Endothelial cell of umbilical vein (primary cell): Measurements from ENCODE around the gene PTGDR. TPM values are rescaled to one million over a fixed set of nuclear protein-coding genes. Genes with fewer than 3 reads are reported as not detected.

Source experiments
- BruUV-seq: library from RNA; stranded (reverse); fragments of 400-500 nt; replicated peaks from 2 replicates; lab custom pipeline; 2021; lab: Mats Ljungman, UMichigan
- CTCF ChIA-PET: fragments of 300-600, 350-600 bp; sonication (Branson Sonifier 250); formaldehyde crosslinking; loops from one replicate; lab custom pipeline; 2021; ENCODE audit warnings: antibody characterized with exemption, inconsistent platforms; lab: Charles Lee
- POLR2A ChIA-PET: fragments of 300-600, 350-600 bp; sonication (Branson Sonifier 250); formaldehyde crosslinking; loops from one replicate; lab custom pipeline; 2021; ENCODE audit warnings: antibody characterized with exemption, inconsistent platforms; lab: Charles Lee
- DNase-seq: peaks from one replicate; pipeline ENCODE4 v3.0.0-alpha.2; 2011; ENCODE audit warnings: low read depth, low spot score
- FAIRE-seq: peaks from 2 replicates; lab custom pipeline; 2011; peaks lifted over from hg19 to GRCh38; lab: Jason Lieb, UNC
- H2AFZ ChIP-seq: 2 replicates; pipeline ENCODE4 v1.6.0; 2012; ENCODE audit warnings: low read depth, low read length, control low read depth, inconsistent platforms
- H3K27ac ChIP-seq: 2 replicates; pipeline ENCODE4 v1.5.1; 2011; ENCODE audit warnings: low read depth, mild to moderate bottlenecking, control low read depth, low read length, moderate library complexity; ENCODE audit not compliant: insufficient read depth
- H3K27me3 ChIP-seq, 2 experiments: 2 replicates each; pipeline versions ENCODE4 v1.6.0 to v1.6.1; 2011; ENCODE audit warnings: low read length in 2 of 2, mixed read lengths in 1 of 2; ENCODE audit not compliant: control insufficient read depth in 2 of 2, insufficient read depth in 2 of 2
- H3K36me3 ChIP-seq, 2 experiments: 2 replicates in 1 of 2; 3 replicates in 1 of 2; pipeline ENCODE4 v1.5.1; 2011; ENCODE audit warnings: low read length in 2 of 2, mild to moderate bottlenecking in 1 of 2, moderate library complexity in 1 of 2; ENCODE audit not compliant: control insufficient read depth in 2 of 2, insufficient read depth in 2 of 2; ENCODE audit errors: extremely low read depth in 1 of 2
- H3K4me1 ChIP-seq: 3 replicates; pipeline ENCODE4 v1.5.1; 2011; ENCODE audit warnings: mild to moderate bottlenecking, low read length; ENCODE audit not compliant: control insufficient read depth, insufficient read depth; ENCODE audit errors: extremely low read depth
- H3K4me2 ChIP-seq: 2 replicates; pipeline ENCODE4 v1.6.1; 2011; ENCODE audit warnings: low read length, control low read depth, mixed read lengths; ENCODE audit not compliant: insufficient read depth
- H3K4me3 ChIP-seq, 3 experiments: fragments of 200-600 bp in 1 of 3; sonication (generic), shearing (Covaris generic) in 1 of 3; replicated peaks in 1 of 3; 2 replicates each; pipeline ENCODE4 v1.5.1; 2011 to 2016; ENCODE audit warnings: control low read depth in 3 of 3, low read length in 3 of 3, mild to moderate bottlenecking in 2 of 3, inconsistent platforms in 1 of 3, low read depth in 1 of 3, moderate library complexity in 1 of 3; ENCODE audit not compliant: insufficient read depth in 1 of 3
- H3K79me2 ChIP-seq: 2 replicates; pipeline ENCODE4 v1.6.0; 2012; ENCODE audit warnings: low read length, inconsistent platforms; ENCODE audit not compliant: control insufficient read depth, insufficient read depth
- H3K9ac ChIP-seq: replicated peaks from 2 replicates; pipeline ENCODE3; 2011; ENCODE audit warnings: low read length, control low read depth; ENCODE audit not compliant: insufficient read depth; ENCODE audit errors: extremely low read depth
- H3K9me1 ChIP-seq: replicated peaks from 3 replicates; pipeline ENCODE4 v1.6.0; 2011; ENCODE audit warnings: mild to moderate bottlenecking, low read length; ENCODE audit not compliant: control insufficient read depth, insufficient read depth; ENCODE audit errors: extremely low read depth
- H3K9me3 ChIP-seq: replicated peaks from 2 replicates; pipeline ENCODE4 v1.5.1; 2012; ENCODE audit warnings: low read length, inconsistent platforms; ENCODE audit not compliant: control insufficient read depth, insufficient read depth
- H4K20me1 ChIP-seq: replicated peaks from 2 replicates; pipeline ENCODE3; 2011; ENCODE audit warnings: mild to moderate bottlenecking, low read length; ENCODE audit not compliant: control insufficient read depth, insufficient read depth; ENCODE audit errors: extremely low read depth
- CTCF ChIP-seq, 2 donors: IDR thresholded peaks; 1 replicate in 1 of 2; 2 replicates in 1 of 2; pipeline ENCODE4 v1.5.1; 2011; ENCODE audit warnings: low read length in 2 of 2, mild to moderate bottlenecking in 2 of 2, moderate library complexity in 2 of 2, control low read depth in 1 of 2, inconsistent platforms in 1 of 2, low read depth in 1 of 2; ENCODE audit not compliant: insufficient read depth in 1 of 2; ENCODE audit errors: extremely low read depth in 1 of 2
- EZH2 ChIP-seq: IDR thresholded peaks from 2 replicates; pipeline ENCODE4 v1.6.1; 2012; ENCODE audit warnings: borderline replicate concordance, low read depth, mild to moderate bottlenecking, moderate library complexity, low read length, inconsistent platforms; ENCODE audit not compliant: severe bottlenecking
- FOS ChIP-seq: IDR thresholded peaks from 2 replicates; pipeline ENCODE4 v1.6.1; 2011; ENCODE audit warnings: mild to moderate bottlenecking, low read length, moderate library complexity, borderline replicate concordance; ENCODE audit not compliant: insufficient read depth
- GATA2 ChIP-seq: IDR thresholded peaks from 2 replicates; pipeline ENCODE4 v1.7.0; 2011; ENCODE audit warnings: low read depth, mild to moderate bottlenecking, moderate library complexity, mixed read lengths, low read length; ENCODE audit not compliant: insufficient read length, insufficient read depth
- JUN ChIP-seq: IDR thresholded peaks from 2 replicates; pipeline ENCODE4 v1.6.1; 2011; ENCODE audit warnings: borderline replicate concordance, low read depth; ENCODE audit not compliant: insufficient read length, insufficient read depth
- MAX ChIP-seq: IDR thresholded peaks from 2 replicates; pipeline ENCODE4 v1.6.1; 2011; ENCODE audit not compliant: insufficient read depth, insufficient read length
- MYC ChIP-seq: IDR thresholded peaks from one replicate; pipeline ENCODE4 v1.6.1; 2011; ENCODE audit warnings: mild to moderate bottlenecking, low read depth, low read length
- POLR2A ChIP-seq: IDR thresholded peaks from 2 replicates; pipeline ENCODE4 v1.6.1; 2012; ENCODE audit warnings: low read depth, mild to moderate bottlenecking, control low read depth, low read length
- POLR2AphosphoS5 ChIP-seq: IDR thresholded peaks from 2 replicates; pipeline ENCODE4 v1.6.1; 2012; ENCODE audit warnings: low read depth, mild to moderate bottlenecking, control low read depth, low read length, moderate library complexity; ENCODE audit not compliant: insufficient read depth
- dilution Hi-C: fragments of 300-500 bp; cut with MboI; formaldehyde crosslinking; loops from one replicate; pipeline ENCODE4 v1.15.0; 2019; ENCODE audit warnings: low sequenced_read_pairs; ENCODE audit not compliant: extremely low pct_ligation_motif_present
- intact Hi-C: fragments of 100-400 bp; cut with micrococcal nuclease; formaldehyde crosslinking; loops from one replicate; pipeline ENCODE4 v1.10.0; 2022
- polyA plus RNA-seq, 4 experiments: library from polyadenylated mRNA; depleted of rRNA in 3 of 4; stranded (reverse) in 3 of 4; unstranded in 1 of 4; fragments of >200 nt; gene quantifications; 2 replicates each; pipeline versions ENCODE4 v1.2.1 to v1.2.3, GENCODE V29; 2011 to 2012; ENCODE audit warnings: missing spikeins in 1 of 4
- total RNA-seq: library from RNA; stranded (reverse); gene quantifications from 2 replicates; pipeline ENCODE4 v1.2.3, GENCODE V29; 2021

The PTGDR gene
- total and polyA plus RNA-seq, 2 donors (not counting 3 experiments of a cell fraction or from before 2014, with no cell fraction given), result not detected

- ChIA-PET POLR2A (no interaction called here), CTCF (interaction anchor here (0.6 to 0.7 kb wide), 2 partner anchors 11 to 104 kb away, joined by 3 to 4 read pairs; no protein-coding TSS in a partner anchor)
- dilution Hi-C loops (no loop called here), intact Hi-C loops (no loop called here)
- H3K9me3 ChIP-seq, result no peaks in the 10 kb centered on the region
- TF ChIP-seq MYC (no peak), JUN (no peak), FOS (no peak), POLR2A (no peak), EZH2 (no peak), MAX (no peak), GATA2 (no peak), CTCF (IDR thresholded peaks at IDR 0.05; ENCODE audit: extremely low read depth in 1 of 2, insufficient read depth in 1 of 2, low read depth in 1 of 2, low read length in 2 of 2) (no peak), POLR2AphosphoS5 (no peak)
- H2AFZ ChIP-seq, result no peak overlapping the region
- FAIRE-seq (no peak), DNase-seq (no peak)
- BruUV-seq, result no TSS peak
- H3K4me1 ChIP-seq, result no peaks in the 10 kb centered on the region
- no peak overlapping the region for H3K9ac ChIP-seq
- no peak overlapping the region for H3K27ac ChIP-seq
- H3K79me2 ChIP-seq, result no peaks in the 10 kb centered on the region
- H4K20me1 ChIP-seq, result no peaks in the 10 kb centered on the region
- H3K27me3 ChIP-seq, result peaks cover 3 to 13% of the 10 kb centered on the region in 2 experiments
- H3K9me1 ChIP-seq, result no peaks in the 10 kb centered on the region
- H3K36me3 ChIP-seq, result no peaks in the 10 kb centered on the region
- H3K4me2 ChIP-seq, result no peak overlapping the region
- H3K4me3 ChIP-seq, result no peak overlapping the region
Observed at GRCh38 chr14:52286661-52287649, 19.5 kb downstream of the PTGDR start.
